ENCODE data around the gene SLCO2A1.

Gene SLCO2A1

DNA sequence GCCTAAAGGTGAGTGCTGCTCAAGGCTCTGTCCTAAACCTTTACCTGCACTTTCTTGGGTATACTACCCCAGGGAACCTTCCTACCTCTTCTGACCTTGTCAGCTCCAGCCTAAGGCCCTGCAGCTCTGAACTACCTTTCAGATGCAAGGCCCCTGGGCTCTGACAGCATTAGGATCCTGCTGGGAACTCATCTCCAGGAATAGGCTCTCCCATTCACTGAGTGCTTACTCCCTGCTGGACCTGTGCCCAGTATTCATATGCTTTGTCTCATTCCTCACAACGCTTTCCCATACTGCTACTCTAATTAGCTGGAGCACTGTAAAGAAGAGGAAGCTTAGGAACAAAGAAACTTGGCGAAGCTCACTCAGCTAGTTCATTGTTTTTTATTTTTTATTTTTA, 80.3 kb downstream of the SLCO2A1 start:
- DNase-seq (ENCODE audit: low spot score): no peak

- no peak for DNase-seq (ENCODE audit: low spot score)
Observed at GRCh38 chr3:133948996-133949395, 80.7 kb downstream of the SLCO2A1 start.

DNA sequence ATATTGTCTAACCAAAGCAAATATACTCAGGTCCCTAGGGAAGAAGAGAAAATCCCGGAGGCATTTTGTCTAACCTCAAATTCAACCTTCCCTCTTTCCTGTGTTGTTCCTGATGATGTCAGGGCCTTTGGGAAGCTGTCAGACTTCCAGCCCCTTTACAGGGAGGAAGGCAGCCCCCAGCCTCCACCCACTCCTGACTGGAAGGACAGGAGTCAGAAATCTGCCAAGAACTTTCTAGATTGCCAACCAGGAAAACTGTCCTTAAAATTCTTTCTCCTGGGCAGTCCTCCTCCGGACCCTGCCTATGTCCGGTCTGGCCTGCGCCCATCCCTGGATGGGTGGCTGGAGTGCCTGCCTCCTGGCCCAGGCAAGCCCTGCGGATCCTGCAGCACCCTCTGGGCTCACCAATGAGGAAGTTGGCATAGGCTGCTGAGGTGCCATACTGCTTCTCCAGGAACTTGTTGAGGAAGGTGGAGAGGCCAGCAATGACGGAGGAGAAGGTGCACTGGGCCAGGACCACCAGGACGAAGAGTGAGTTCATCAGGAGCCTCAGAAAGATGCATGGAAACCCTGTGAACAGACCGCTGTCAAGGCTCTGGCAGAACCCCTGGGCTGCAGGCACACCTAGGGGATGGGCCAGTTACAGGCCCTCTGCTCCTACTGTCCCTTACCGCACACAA, 81.5 kb downstream of the SLCO2A1 start:
- no peak for DNase-seq (ENCODE audit: low spot score)

DNA sequence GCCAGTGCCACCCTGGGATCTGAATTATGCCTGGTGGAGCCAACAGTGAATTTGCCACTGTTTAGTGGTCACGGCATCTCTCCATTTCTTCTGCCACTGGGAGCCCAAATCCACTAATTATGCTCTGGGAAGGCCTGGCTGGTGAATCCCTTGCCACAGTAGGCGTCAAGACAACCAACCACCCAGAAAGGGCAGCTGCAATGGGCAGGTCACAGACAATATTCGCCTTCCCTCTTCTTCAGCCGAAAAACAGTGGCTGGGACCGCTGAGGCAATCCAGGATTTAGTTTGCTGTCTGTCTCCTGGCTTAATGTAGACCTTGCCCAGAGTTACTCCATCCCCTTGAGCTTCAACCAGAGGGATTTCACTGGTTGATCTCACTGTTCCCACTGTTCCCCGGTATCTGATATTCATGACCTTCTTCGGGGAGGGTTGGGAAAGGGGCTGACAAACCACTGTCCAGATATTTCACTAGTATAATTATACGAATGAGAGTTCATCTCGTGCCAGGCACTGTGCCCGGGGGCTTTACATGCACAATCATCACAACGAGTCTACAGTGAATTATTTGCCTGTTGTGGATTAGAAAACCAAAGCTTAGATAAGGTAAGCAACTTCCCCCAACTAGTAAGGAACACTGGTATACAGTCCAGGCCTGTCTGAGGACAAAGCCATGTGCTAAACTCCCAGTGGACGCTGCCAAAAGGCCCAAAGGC, 84.2 kb downstream of the SLCO2A1 start:
- no peak for DNase-seq (ENCODE audit: low spot score)

- no peak for DNase-seq (ENCODE audit: low spot score)
Observed at GRCh38 chr3:133944641-133945380, 84.9 kb downstream of the SLCO2A1 start.

DNA sequence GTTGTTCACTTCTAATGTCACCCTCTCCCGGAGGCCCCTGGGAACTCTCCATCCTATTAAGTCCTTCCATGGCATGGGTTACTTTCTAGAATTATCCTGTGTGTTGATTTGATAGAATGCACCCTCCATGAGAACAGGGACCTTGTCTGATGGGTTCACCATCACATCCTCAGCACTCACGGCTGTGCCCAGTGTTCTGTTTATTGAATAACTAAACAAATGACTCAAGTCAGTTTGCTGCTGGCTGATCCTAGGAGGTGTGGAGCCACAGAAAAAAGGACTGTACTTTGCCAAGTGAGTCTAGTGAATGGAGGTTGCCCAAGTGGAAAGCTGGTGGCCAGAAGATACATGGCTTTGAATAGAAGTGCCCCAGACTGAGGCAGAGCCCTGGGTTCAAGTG, 85.5 kb downstream of the SLCO2A1 start:
- no peak for DNase-seq (ENCODE audit: low spot score)

GRCh38 chr3:133943639-133944141, 86.0 kb downstream of the SLCO2A1 start:
- DNase-seq (ENCODE audit: low spot score): no peak

DNA sequence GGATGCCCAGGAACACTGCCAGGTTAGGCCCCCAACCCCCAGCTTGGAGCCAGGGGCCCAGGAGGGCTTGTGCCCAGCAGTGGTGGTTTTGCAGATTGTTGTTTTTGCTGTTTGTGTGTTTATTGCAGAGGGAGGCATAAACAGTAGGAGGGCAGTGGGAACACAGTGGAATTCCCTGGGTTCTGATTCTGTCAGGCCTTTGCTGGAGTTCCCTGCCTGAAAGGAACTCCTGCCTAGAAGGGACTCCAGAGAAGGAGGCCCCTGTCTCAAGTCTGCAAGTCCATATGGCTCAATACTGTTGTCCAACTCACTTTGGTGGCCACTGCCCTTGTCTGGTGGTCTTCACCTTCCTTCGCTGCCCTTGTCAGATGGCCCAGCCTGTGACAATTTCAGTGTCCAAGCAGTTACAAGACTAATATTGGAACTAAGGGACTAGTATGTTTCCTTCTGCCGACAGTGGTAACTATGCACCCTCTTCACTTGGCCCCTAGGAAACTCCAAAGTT, 86.6 kb downstream of the SLCO2A1 start:
- no peak for DNase-seq (ENCODE audit: low spot score)

- no peak for DNase-seq (ENCODE audit: low spot score)
Observed at GRCh38 chr3:133941415-133941821, 88.3 kb downstream of the SLCO2A1 start.

DNA sequence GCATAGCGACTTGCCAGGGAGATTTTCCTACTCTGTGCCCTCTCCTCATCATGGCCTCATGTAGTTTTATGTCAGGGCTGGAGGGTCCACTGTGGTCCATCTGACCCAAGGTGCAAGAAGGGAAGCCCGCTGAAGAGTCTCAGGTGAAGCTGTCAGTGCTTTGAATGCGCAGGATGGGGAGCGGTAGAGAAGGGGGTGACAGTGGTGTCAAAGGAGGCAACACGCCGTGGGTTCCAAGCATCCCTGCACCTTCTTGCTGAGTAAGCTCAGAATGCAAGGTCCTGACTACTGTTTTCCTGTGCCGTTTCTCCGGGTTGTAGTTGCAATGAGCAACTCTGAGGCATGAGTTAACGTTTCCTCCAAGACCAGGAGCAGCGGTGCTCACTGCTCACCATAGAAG, 89.2 kb downstream of the SLCO2A1 start:
- no peak for DNase-seq (ENCODE audit: low spot score)

DNA sequence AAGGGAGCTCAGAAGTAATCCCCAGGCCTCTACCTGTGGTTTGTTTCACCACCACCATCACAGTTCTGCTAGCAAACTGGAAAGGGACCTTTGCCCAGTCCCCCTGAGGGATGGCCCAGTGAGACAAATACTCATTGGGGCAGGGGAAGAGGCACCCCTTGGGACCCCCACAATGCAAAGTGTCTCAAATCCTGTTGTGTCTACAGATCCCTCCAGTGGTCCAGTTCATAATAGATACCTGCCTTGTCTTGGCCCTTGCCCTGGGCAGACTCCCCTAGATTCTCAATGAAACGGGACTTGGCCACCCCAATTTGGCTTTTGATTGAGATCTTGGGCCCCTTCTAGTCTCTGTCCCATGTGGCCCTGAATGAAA, 90.3 kb downstream of the SLCO2A1 start:
- no peak for DNase-seq (ENCODE audit: low spot score)

- DNase-seq (ENCODE audit: low spot score): no peak
Observed at GRCh38 chr3:133938770-133939462, 90.8 kb downstream of the SLCO2A1 start.

- no peak for DNase-seq (ENCODE audit: low spot score)
Observed at GRCh38 chr3:133937756-133938601, 91.7 kb downstream of the SLCO2A1 start.

- DNase-seq (ENCODE audit: low spot score): no peak
Observed at GRCh38 chr3:133937061-133937686, 92.6 kb downstream of the SLCO2A1 start.

- DNase-seq (ENCODE audit: low spot score): no peak
Observed at GRCh38 chr3:133935843-133936769, 93.6 kb downstream of the SLCO2A1 start.

DNA sequence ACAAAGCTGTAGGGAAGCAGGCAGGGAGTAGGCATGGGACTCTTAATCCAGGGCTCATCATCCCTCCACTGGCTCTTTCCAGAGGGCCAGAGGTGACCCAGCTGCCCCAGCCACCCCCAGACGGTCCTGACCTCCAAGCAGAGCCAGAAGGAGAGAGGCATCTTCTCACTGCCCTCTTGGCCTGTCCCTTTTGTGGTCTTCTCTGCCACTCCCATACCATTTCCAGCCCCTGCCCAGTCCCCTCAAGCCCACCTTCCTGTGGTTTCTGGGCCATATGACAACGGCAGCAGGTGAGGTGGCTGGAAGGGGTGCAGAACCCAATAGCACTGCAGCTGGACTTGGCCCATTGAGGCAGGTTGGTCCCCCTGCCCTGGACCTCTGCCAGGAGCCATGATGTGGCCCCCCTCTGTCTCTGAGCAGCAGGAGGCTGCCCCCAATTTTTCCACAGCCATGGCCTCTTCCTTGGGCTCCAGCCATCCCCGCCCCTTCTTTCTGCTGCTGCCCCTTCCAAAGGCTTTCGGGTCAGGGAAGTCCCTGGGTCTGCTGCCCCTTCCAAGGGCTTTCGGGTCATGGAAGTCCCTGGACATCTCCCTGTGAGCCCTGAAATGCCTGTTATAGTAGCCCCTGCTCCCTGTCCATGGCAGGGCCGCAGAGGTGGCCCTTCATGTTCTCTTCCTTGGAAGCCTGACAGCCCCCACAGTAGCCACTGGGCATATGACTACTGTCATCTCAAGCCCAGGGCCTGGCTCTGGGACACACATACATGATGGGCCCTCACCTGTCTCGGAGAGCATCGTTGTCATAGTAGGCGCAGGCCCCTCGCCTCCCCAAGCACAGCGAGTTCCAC, 94.5 kb downstream of the SLCO2A1 start:
- no peak for DNase-seq (ENCODE audit: low spot score)

DNA sequence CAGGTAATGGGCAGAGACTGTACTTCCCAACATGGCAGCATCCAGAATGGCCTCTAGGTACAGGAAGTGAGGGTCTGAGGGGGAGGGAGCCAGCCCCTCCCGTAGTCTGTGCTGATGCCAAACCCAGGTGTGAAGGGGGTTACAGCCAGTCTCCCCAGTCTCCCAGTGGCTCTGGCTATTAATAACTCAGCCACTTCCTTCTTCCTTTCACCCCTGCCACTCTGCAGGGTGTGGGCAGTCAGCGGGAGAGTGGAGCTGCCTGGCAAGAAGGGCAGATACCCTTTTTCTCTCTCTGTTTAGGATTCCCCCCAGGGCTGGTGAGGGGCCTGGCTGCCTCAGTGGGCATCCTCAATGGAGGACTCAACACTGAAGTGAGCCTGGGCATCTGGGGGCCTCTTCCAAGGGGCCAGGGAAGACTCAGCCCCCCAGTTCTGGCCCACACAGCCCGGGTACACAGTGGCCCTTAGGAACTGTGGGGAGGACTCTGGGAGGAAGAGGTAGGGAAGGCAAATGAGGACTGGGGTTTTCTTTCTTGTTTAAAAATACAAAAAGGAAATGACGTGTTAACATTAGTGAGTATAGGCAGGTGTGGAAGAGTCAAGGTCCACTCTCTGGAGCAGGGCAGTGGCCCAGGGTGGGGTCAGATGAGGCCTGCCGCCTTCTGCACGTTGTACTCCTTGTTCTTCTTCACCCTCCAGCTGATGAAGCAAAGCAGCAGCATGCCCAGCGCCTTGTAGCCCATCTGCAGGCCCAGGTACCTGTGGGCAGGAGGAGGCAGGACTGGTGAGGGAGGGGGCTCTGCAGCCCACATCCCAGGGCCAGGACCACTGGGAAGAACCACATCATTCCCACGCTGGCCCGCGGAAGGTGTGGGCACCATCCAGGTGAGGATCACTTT, 95.4 kb downstream of the SLCO2A1 start:
- DNase-seq (ENCODE audit: low spot score): no peak
